SK-N-SH (cell line): ENCODE results near the gene ZNF438. TPM values are rescaled to one million over a fixed set of nuclear protein-coding genes. Genes with fewer than 3 reads are reported as not detected.

ENCODE experiments used
- CTCF ChIA-PET: fragments of 300-600, 350-600 bp; formaldehyde crosslinking; extraction: SDS; loops from one replicate; lab custom pipeline; 2021; lab: Yijun Ruan, JAX
- POLR2A ChIA-PET: fragments of 350-600 bp; sonication (Branson Sonifier 250); formaldehyde crosslinking; extraction: SDS; loops from one replicate; lab custom pipeline; 2020; ENCODE audit warnings: antibody characterized with exemption, inconsistent platforms; lab: Yijun Ruan, JAX
- DNase-seq: peaks from one replicate; pipeline ENCODE4 v3.0.0; 2012
- H2AFZ ChIP-seq: fragments of 200-600 bp; sonication (generic); 2 replicates; pipeline ENCODE4 v1.8.1; 2016; ENCODE audit warnings: antibody characterized with exemption, mild to moderate bottlenecking, low read depth
- H3F3A ChIP-seq: fragments of 200-600 bp; sonication (generic); replicated peaks from 2 replicates; pipeline ENCODE3; 2016; ENCODE audit warnings: antibody characterized with exemption, mild to moderate bottlenecking; ENCODE audit not compliant: insufficient read depth
- H3K27ac ChIP-seq, 2 experiments: fragments of 200-500 bp in 1 of 2; fragments of 200-600 bp in 1 of 2; sonication (Bioruptor generic) in 1 of 2; sonication (generic), shearing (Covaris generic) in 1 of 2; 2 replicates each; pipeline versions ENCODE4 v1.5.1 to v1.6.1; 2014 to 2016; ENCODE audit warnings: low read depth in 2 of 2, inconsistent platforms in 1 of 2, low read length in 1 of 2, mild to moderate bottlenecking in 1 of 2, mixed read lengths in 1 of 2
- H3K27me3 ChIP-seq: fragments of 200-600 bp; sonication (generic), shearing (Covaris generic); 2 replicates; pipeline ENCODE4 v1.6.1; 2016; ENCODE audit warnings: mixed run types; ENCODE audit not compliant: insufficient read depth
- H3K36me3 ChIP-seq, 2 experiments: fragments of 200-500 bp in 1 of 2; fragments of 200-600 bp in 1 of 2; sonication (Bioruptor generic) in 1 of 2; sonication (generic) in 1 of 2; replicated peaks in 1 of 2; 2 replicates each; pipeline versions ENCODE3 to v1.5.1; 2014 to 2016; ENCODE audit warnings: low read length in 1 of 2, mild to moderate bottlenecking in 1 of 2; ENCODE audit not compliant: insufficient read depth in 2 of 2, control insufficient read depth in 1 of 2
- H3K4me1 ChIP-seq, 2 experiments: fragments of 200-500 bp in 1 of 2; fragments of 200-600 bp in 1 of 2; sonication (Bioruptor generic) in 1 of 2; sonication (generic), shearing (Covaris generic) in 1 of 2; 2 replicates each; pipeline versions ENCODE4 v1.5.1 to v1.6.1; 2014 to 2016; ENCODE audit warnings: low read depth in 1 of 2, low read length in 1 of 2, mixed run types in 1 of 2; ENCODE audit not compliant: insufficient read depth in 2 of 2, control insufficient read depth in 1 of 2
- H3K4me2 ChIP-seq: fragments of 200-600 bp; sonication (generic), shearing (Covaris generic); 2 replicates; pipeline ENCODE4 v1.6.1; 2017; ENCODE audit warnings: mixed run types
- H3K4me3 ChIP-seq, 2 experiments: fragments of 200-500 bp in 1 of 2; fragments of 200-600 bp in 1 of 2; sonication (Bioruptor generic) in 1 of 2; sonication (generic), shearing (Covaris generic) in 1 of 2; 2 replicates each; pipeline versions ENCODE4 v1.5.1 to v1.8.1; 2014 to 2016; ENCODE audit warnings: low read depth in 2 of 2, inconsistent platforms in 1 of 2, low read length in 1 of 2, mild to moderate bottlenecking in 1 of 2, mixed read lengths in 1 of 2, moderate library complexity in 1 of 2
- H3K79me2 ChIP-seq: fragments of 200-600 bp; sonication (generic); 2 replicates; pipeline ENCODE4 v1.8.1; 2017; ENCODE audit warnings: mild to moderate bottlenecking; ENCODE audit not compliant: insufficient read depth
- H3K9ac ChIP-seq: fragments of 200-600 bp; sonication (generic); 2 replicates; pipeline ENCODE4 v1.6.1; 2017; ENCODE audit warnings: mixed run types
- H3K9me2 ChIP-seq: fragments of 200-600 bp; sonication (generic); 2 replicates; pipeline ENCODE4 v1.6.1; 2017; ENCODE audit warnings: mixed run types
- H3K9me3 ChIP-seq: fragments of 200-600 bp; sonication (generic); 2 replicates; pipeline ENCODE4 v1.6.1; 2017; ENCODE audit warnings: mixed run types, mild to moderate bottlenecking, moderate library complexity
- H4K20me1 ChIP-seq: fragments of 200-600 bp; sonication (generic); 2 replicates; pipeline ENCODE4 v1.6.1; 2017; ENCODE audit warnings: mild to moderate bottlenecking, mixed run types; ENCODE audit not compliant: insufficient read depth
- CHD2 ChIP-seq: fragments of 150-350 bp; IDR thresholded peaks from 2 replicates; pipeline ENCODE4 v1.6.1; 2018; ENCODE audit warnings: low read length; ENCODE audit not compliant: partially characterized antibody
- CTCF ChIP-seq: fragments of 200-600 bp; sonication (generic); IDR thresholded peaks from 2 replicates; pipeline ENCODE4 v1.6.1; 2017; ENCODE audit warnings: antibody characterized with exemption, mild to moderate bottlenecking, moderate library complexity
- ELF1 ChIP-seq: IDR thresholded peaks from 2 replicates; pipeline ENCODE4 v1.4.0; 2012
- GABPA ChIP-seq: IDR thresholded peaks from 2 replicates; pipeline ENCODE4 v1.4.0; 2012; ENCODE audit warnings: low read depth, mild to moderate bottlenecking
- IRF3 ChIP-seq: fragments of 150-350 bp; IDR thresholded peaks from 2 replicates; pipeline ENCODE4 v1.6.1; 2016; ENCODE audit warnings: mild to moderate bottlenecking, low read depth, low read length
- JUND ChIP-seq: IDR thresholded peaks from 2 replicates; pipeline ENCODE4 v1.4.0; 2012
- MAX ChIP-seq: IDR thresholded peaks from 2 replicates; pipeline ENCODE4 v1.4.0; 2012; ENCODE audit warnings: low read depth
- MEF2A ChIP-seq: IDR thresholded peaks from 2 replicates; pipeline ENCODE4 v1.4.0; 2012; ENCODE audit warnings: low read depth, borderline replicate concordance
- NRF1 ChIP-seq: IDR thresholded peaks from 2 replicates; pipeline ENCODE4 v1.6.1; 2012; ENCODE audit warnings: low read depth, mild to moderate bottlenecking, low read length
- RCOR1 ChIP-seq: fragments of 150-350 bp; IDR thresholded peaks from 2 replicates; pipeline ENCODE4 v1.6.1; 2017; ENCODE audit warnings: antibody characterized with exemption, low read length
- RXRA ChIP-seq: IDR thresholded peaks from 2 replicates; pipeline ENCODE4 v1.4.0; 2012; ENCODE audit warnings: low read depth, mild to moderate bottlenecking, borderline replicate concordance
- SIN3A ChIP-seq: IDR thresholded peaks from 2 replicates; pipeline ENCODE4 v1.6.1; 2012; ENCODE audit warnings: low read depth, mild to moderate bottlenecking, low read length, moderate library complexity, borderline replicate concordance
- SMC3 ChIP-seq: IDR thresholded peaks from 2 replicates; pipeline ENCODE4 v1.6.1; 2012; ENCODE audit warnings: low read depth, low read length, improper control_type of control experiment
- WGBS: methylation state at CpG from one replicate; pipeline ENCODE4 v1.1.6; 2017; ENCODE audit warnings: low lambda C conversion rate; 5-methylcytosine and 5-hydroxymethylcytosine counted together
- polyA plus RNA-seq, 3 experiments: library from polyadenylated mRNA; depleted of rRNA; stranded (reverse); fragments of >200 nt; gene quantifications; 2 replicates each; pipeline ENCODE4 v1.2.3, GENCODE V29; 2012

Gene ZNF438
- polyA plus RNA-seq, 1 of the 3 experiments (the other 2 are of a cell fraction): 2.1 TPM

- H2AFZ ChIP-seq: no peak overlapping the region
Measured at GRCh38 chr10:30883751-30884150, 147.9 kb downstream of the ZNF438 start.

GRCh38 chr10:30883116-30883515 lies 148.5 kb downstream of the ZNF438 start:
- Histone ChIP-seq H3K27ac (no peak overlapping the region), H2AFZ (no peak overlapping the region), H3K9me2 (no peaks in the 10 kb centered on the region), H3K4me2 (no peak overlapping the region), H3K36me3 (no peaks in the 10 kb centered on the region), H3K27me3 (no peaks in the 10 kb centered on the region), H4K20me1 (no peaks in the 10 kb centered on the region), H3K4me1 (no peaks in the 10 kb centered on the region; a peak in 1 of 4 replicates), H3K4me3 (no peak overlapping the region), H3K9me3 (no peaks in the 10 kb centered on the region), H3K9ac (no peak overlapping the region), H3K79me2 (no peaks in the 10 kb centered on the region), H3F3A (no peaks in the 10 kb centered on the region)
- no peak for TF ChIP-seq SMC3
- TF ChIP-seq RCOR1: no peak
- TF ChIP-seq IRF3: no peak
- no peak for TF ChIP-seq CHD2
- no peak for TF ChIP-seq RXRA
- POLR2A ChIA-PET: no interaction called here
- CTCF ChIA-PET: interaction anchor here (1.4 kb wide), 1 partner anchor 99 kb away, joined by 3 read pairs; no protein-coding TSS in a partner anchor
- no peak for DNase-seq

More at GRCh38 chr10:30883751-30884150, 147.9 kb downstream of the ZNF438 start:
- Histone ChIP-seq H3K79me2 (no peaks in the 10 kb centered on the region), H3K4me1 (no peaks in the 10 kb centered on the region; a peak in 1 of 4 replicates), H3K9me2 (no peaks in the 10 kb centered on the region), H3K9ac (no peak overlapping the region), H3K4me3 (no peak overlapping the region), H3K27me3 (no peaks in the 10 kb centered on the region), H3K27ac (no peak overlapping the region), H4K20me1 (no peaks in the 10 kb centered on the region), H3F3A (no peaks in the 10 kb centered on the region), H3K4me2 (no peak overlapping the region), H3K36me3 (no peaks in the 10 kb centered on the region), H3K9me3 (no peaks in the 10 kb centered on the region)
- WGBS: 71% methylated on average over 4 of the region's 4 CpGs
- POLR2A ChIA-PET: no interaction called here
- no peak for DNase-seq
- CTCF ChIA-PET: interaction anchor here (1.4 kb wide), 1 partner anchor 99 kb away, joined by 3 read pairs; no protein-coding TSS in a partner anchor
- no peak for TF ChIP-seq ELF1
- no peak for TF ChIP-seq MEF2A
- TF ChIP-seq NRF1: no peak
- no peak for TF ChIP-seq CTCF
- TF ChIP-seq MAX: no peak
- TF ChIP-seq GABPA: no peak
- no peak for TF ChIP-seq SIN3A
- TF ChIP-seq JUND: no peak
